IMR-90 (cell line): ENCODE measurements around the gene ANKRD65. TPM values are rescaled to one million over a fixed set of nuclear protein-coding genes. Genes with fewer than 3 reads are reported as not detected.

Source experiments
- ATAC-seq: fragments of 200-7000 bp; cut with Tn5 transposase; 2 replicates; pipeline ENCODE4 v1.9.1; 2020; ENCODE audit warnings: low read depth, mild to moderate bottlenecking, moderate library complexity
- BruUV-seq: library from RNA; stranded (reverse); fragments of 400-500 nt; replicated peaks from 2 replicates; lab custom pipeline; 2021; lab: Mats Ljungman, UMichigan
- CTCF ChIA-PET: fragments of 300-600 bp; formaldehyde crosslinking; extraction: SDS; loops from one replicate; lab custom pipeline; 2021; ENCODE audit warnings: antibody characterized with exemption; lab: Yijun Ruan, JAX
- POLR2A ChIA-PET: fragments of 300-600 bp; sonication (Branson Sonifier 250); formaldehyde crosslinking; loops from one replicate; lab custom pipeline; 2022; ENCODE audit warnings: antibody characterized with exemption; ENCODE audit not compliant: unreplicated experiment; lab: Charles Lee
- DNase-seq: peaks from one replicate; pipeline ENCODE4 v3.0.0; 2013
- H2AFZ ChIP-seq: replicated peaks from 2 replicates; pipeline ENCODE3; 2013; ENCODE audit warnings: low read length, mild to moderate bottlenecking; ENCODE audit not compliant: poor library complexity
- H2AK5ac ChIP-seq: 2 replicates; pipeline ENCODE4 v1.6.1; 2013; ENCODE audit warnings: low read depth, low read length, inconsistent platforms
- H2AK9ac ChIP-seq: replicated peaks from 2 replicates; pipeline ENCODE3; 2013; ENCODE audit warnings: mild to moderate bottlenecking, low read depth, low read length, moderate library complexity; ENCODE audit not compliant: poor library complexity
- H2BK120ac ChIP-seq: 2 replicates; pipeline ENCODE4 v1.6.1; 2013; ENCODE audit warnings: low read depth, low read length, inconsistent platforms
- H2BK15ac ChIP-seq: 3 replicates; pipeline ENCODE4 v1.6.1; 2013; ENCODE audit warnings: low read depth, low read length, inconsistent platforms
- H2BK20ac ChIP-seq: 2 replicates; pipeline ENCODE4 v1.6.1; 2013; ENCODE audit warnings: low read depth, mild to moderate bottlenecking, inconsistent platforms, low read length, moderate library complexity
- H2BK5ac ChIP-seq: 2 replicates; pipeline ENCODE4 v1.6.1; 2013; ENCODE audit warnings: mild to moderate bottlenecking, low read depth, low read length, inconsistent platforms; ENCODE audit not compliant: poor library complexity, severe bottlenecking
- H3K14ac ChIP-seq: replicated peaks from 2 replicates; pipeline ENCODE4 v1.6.1; 2013; ENCODE audit warnings: low read depth, low read length, inconsistent platforms
- H3K18ac ChIP-seq: 2 replicates; pipeline ENCODE4 v1.6.1; 2013; ENCODE audit warnings: low read depth, low read length, control low read depth
- H3K23ac ChIP-seq: 2 replicates; pipeline ENCODE4 v1.6.1; 2013; ENCODE audit warnings: low read depth, low read length, inconsistent platforms
- H3K27ac ChIP-seq: 2 replicates; pipeline ENCODE4 v1.5.1; 2013; ENCODE audit warnings: mild to moderate bottlenecking, control low read depth, low read length; ENCODE audit not compliant: insufficient read depth
- H3K27me3 ChIP-seq: 2 replicates; pipeline ENCODE4 v1.6.1; 2013; ENCODE audit warnings: low read length; ENCODE audit not compliant: control insufficient read depth, insufficient read depth
- H3K36me3 ChIP-seq: 2 replicates; pipeline ENCODE4 v1.6.1; 2013; ENCODE audit warnings: low read length, mixed read lengths; ENCODE audit not compliant: control insufficient read depth, insufficient read depth
- H3K4ac ChIP-seq: 2 replicates; pipeline ENCODE4 v1.6.1; 2013; ENCODE audit warnings: low read depth, low read length, inconsistent platforms
- H3K4me1 ChIP-seq: 2 replicates; pipeline ENCODE4 v1.6.1; 2013; ENCODE audit warnings: low read length, mixed read lengths; ENCODE audit not compliant: control insufficient read depth, insufficient read depth
- H3K4me2 ChIP-seq: 2 replicates; pipeline ENCODE4 v1.6.1; 2013; ENCODE audit warnings: low read depth, mild to moderate bottlenecking, control low read depth, low read length, moderate library complexity
- H3K4me3 ChIP-seq: 2 replicates; pipeline ENCODE4 v1.5.1; 2013; ENCODE audit warnings: low read depth, mild to moderate bottlenecking, control low read depth, low read length, moderate library complexity; ENCODE audit not compliant: insufficient read depth
- H3K56ac ChIP-seq: 2 replicates; pipeline ENCODE4 v1.6.1; 2013; ENCODE audit warnings: low read length, inconsistent platforms; ENCODE audit not compliant: insufficient read depth; ENCODE audit errors: extremely low read depth
- H3K79me1 ChIP-seq, 2 experiments: 2 replicates each; pipeline ENCODE4 v1.6.1; 2013; ENCODE audit warnings: low read length in 2 of 2, inconsistent platforms in 1 of 2, low read depth in 1 of 2
- H3K9ac ChIP-seq: 2 replicates; pipeline ENCODE4 v1.6.1; 2013; ENCODE audit warnings: low read depth, low read length, control low read depth
- H3K9me1 ChIP-seq: 2 replicates; pipeline ENCODE4 v1.6.1; 2013; ENCODE audit warnings: low read length, inconsistent platforms; ENCODE audit not compliant: insufficient read depth
- H3K9me3 ChIP-seq: 2 replicates; pipeline ENCODE4 v1.6.1; 2013; ENCODE audit warnings: low read length; ENCODE audit not compliant: control insufficient read depth, insufficient read depth
- H4K20me1 ChIP-seq: 2 replicates; pipeline ENCODE4 v1.6.1; 2013; ENCODE audit warnings: low read length, inconsistent platforms; ENCODE audit not compliant: insufficient read depth
- H4K5ac ChIP-seq: 2 replicates; pipeline ENCODE4 v1.6.1; 2013; ENCODE audit warnings: mild to moderate bottlenecking, low read depth, low read length, control low read depth
- H4K8ac ChIP-seq, 2 experiments: 2 replicates each; pipeline ENCODE4 v1.6.1; 2013; ENCODE audit warnings: low read depth in 2 of 2, low read length in 2 of 2, control low read depth in 1 of 2, inconsistent platforms in 1 of 2
- H4K91ac ChIP-seq: 2 replicates; pipeline ENCODE4 v1.6.1; 2013; ENCODE audit warnings: low read depth, low read length, inconsistent platforms; ENCODE audit not compliant: insufficient read depth
- CEBPB ChIP-seq: IDR thresholded peaks from 2 replicates; pipeline ENCODE4 v1.6.1; 2012; ENCODE audit warnings: low read depth, low read length, improper control_type of control experiment
- CHD1 ChIP-seq: IDR thresholded peaks from 2 replicates; pipeline ENCODE4 v1.6.1; 2012; ENCODE audit warnings: low read depth, low read length, improper control_type of control experiment
- CTCF ChIP-seq: conservative IDR thresholded peaks from 2 replicates; pipeline ENCODE4 v1.5.1; 2012; ENCODE audit warnings: mild to moderate bottlenecking, low read depth, low read length, improper control_type of control experiment
- FOS ChIP-seq: fragments of 150-350 bp; IDR thresholded peaks from 2 replicates; pipeline ENCODE4 v1.6.1; 2016; ENCODE audit warnings: low read depth, low read length
- MAFK ChIP-seq: IDR thresholded peaks from 2 replicates; pipeline ENCODE4 v1.6.1; 2012; ENCODE audit warnings: low read depth, low read length, improper control_type of control experiment
- MAZ ChIP-seq: IDR thresholded peaks from 2 replicates; pipeline ENCODE4 v1.6.1; 2012; ENCODE audit warnings: low read depth, mild to moderate bottlenecking, low read length, improper control_type of control experiment, moderate library complexity, borderline replicate concordance
- MXI1 ChIP-seq: IDR thresholded peaks from 2 replicates; pipeline ENCODE4 v1.6.1; 2012; ENCODE audit warnings: low read depth, mild to moderate bottlenecking, low read length, moderate library complexity, borderline replicate concordance
- NFE2L2 ChIP-seq: fragments of 150-350 bp; IDR thresholded peaks from 2 replicates; pipeline ENCODE4 v1.6.1; 2016; ENCODE audit warnings: low read depth, mild to moderate bottlenecking, low read length
- POLR2A ChIP-seq: IDR thresholded peaks from 2 replicates; pipeline ENCODE4 v1.6.1; 2012; ENCODE audit warnings: mild to moderate bottlenecking, low read depth, low read length
- RAD21 ChIP-seq: IDR thresholded peaks from 2 replicates; pipeline ENCODE4 v1.6.1; 2012; ENCODE audit warnings: low read length, improper control_type of control experiment
- RFX5 ChIP-seq: IDR thresholded peaks from 2 replicates; pipeline ENCODE4 v1.8.0; 2012; ENCODE audit warnings: low read depth, mild to moderate bottlenecking, low read length, moderate library complexity
- SMC3 ChIP-seq: fragments of 150-350 bp; IDR thresholded peaks from 2 replicates; pipeline ENCODE4 v1.6.1; 2016; ENCODE audit warnings: low read depth, mild to moderate bottlenecking, antibody characterized with exemption, low read length, moderate library complexity
- WGBS, 2 experiments: methylation state at CpG; one replicate each; pipeline versions ENCODE4 v1.1.5 to v1.1.7; 2013; ENCODE audit warnings: missing lambda C conversion rate in 2 of 2; ENCODE audit not compliant: insufficient read length in 1 of 2; ENCODE audit errors: extremely low coverage in 2 of 2; 5-methylcytosine and 5-hydroxymethylcytosine counted together
- dilution Hi-C: fragments of 300-500 bp; cut with HindIII; formaldehyde crosslinking; loops from one replicate; pipeline ENCODE4 v1.14.3; 2018; ENCODE audit warnings: low sequenced_read_pairs; ENCODE audit not compliant: unreplicated experiment
- in situ Hi-C: fragments of 300-500 bp; cut with MboI; formaldehyde crosslinking; loops from 3 replicates; pipeline ENCODE4 v1.14.3; 2019; ENCODE audit warnings: low sequenced_read_pairs, inconsistent platforms, mixed read lengths
- intact Hi-C: fragments of 100-400 bp; cut with micrococcal nuclease; formaldehyde crosslinking; loops from 2 replicates; pipeline ENCODE4 v1.10.0; 2022
- polyA plus RNA-seq, 3 experiments: library from polyadenylated mRNA; depleted of rRNA; stranded (reverse); fragments of >200 nt; gene quantifications; 2 replicates each; pipeline ENCODE4 v1.2.3, GENCODE V29; 2012; ENCODE audit warnings: low replicate concordance in 1 of 3
- total RNA-seq: library from RNA; depleted of rRNA; stranded (reverse); fragments of >200 nt; gene quantifications from 2 replicates; pipeline ENCODE4 v1.2.3, GENCODE V29; 2012
- TF ChIP-seq, protein P1 (sequence below): fragments of 150-350 bp; IDR thresholded peaks from 2 replicates; pipeline ENCODE4 v1.6.1; 2016; ENCODE audit warnings: low read depth, mild to moderate bottlenecking, low read length, moderate library complexity, borderline replicate concordance
- TF ChIP-seq, protein P2 (sequence below): fragments of 150-350 bp; IDR thresholded peaks from 2 replicates; pipeline ENCODE4 v1.6.1; 2017; ENCODE audit warnings: mild to moderate bottlenecking, antibody characterized with exemption, low read length, low read depth

ANKRD65 gene
- total and polyA plus RNA-seq, 2 of the 4 experiments (the other 2 are of a cell fraction) = 0.09 TPM; not detected in 1

DNA sequence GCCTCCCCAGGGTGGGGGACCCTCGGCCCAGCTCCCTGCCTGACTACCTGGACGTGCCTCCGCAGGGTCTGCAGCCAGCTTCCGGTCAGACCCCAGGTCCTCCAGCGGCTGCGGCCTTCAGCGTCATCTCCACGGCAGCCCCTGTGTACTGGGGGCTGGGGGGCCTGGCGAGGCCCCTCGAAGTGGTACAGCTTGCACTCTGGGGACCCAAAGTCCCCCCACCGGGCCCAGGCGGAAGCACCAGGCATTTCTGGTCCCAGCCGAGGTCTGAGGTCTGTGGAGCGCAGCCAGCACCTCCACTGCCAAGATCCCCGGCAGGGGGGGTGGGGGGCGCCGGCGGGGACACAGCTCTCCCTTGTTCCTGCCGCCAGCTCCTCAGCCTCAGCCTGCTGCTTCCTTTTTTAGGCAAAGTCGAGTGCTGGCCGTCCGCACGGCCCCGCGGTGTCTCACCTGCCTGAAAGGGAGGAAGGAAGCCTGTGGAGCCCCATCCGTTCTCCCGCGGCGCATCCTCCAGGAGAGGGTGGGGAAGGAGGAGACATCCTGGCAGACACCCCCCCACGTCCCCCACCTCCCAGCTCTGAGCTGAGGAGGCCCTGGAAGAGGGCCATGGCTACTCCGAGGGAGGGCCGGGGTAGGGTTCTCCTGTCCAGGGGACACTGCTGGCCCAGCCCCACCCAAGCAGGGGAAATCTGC, 13.2 kb upstream of the ANKRD65 start:
- peak overlapping the region; percentile 82 for H2AFZ ChIP-seq
- H3K4me1 ChIP-seq = peaks cover 25% of the 10 kb centered on the region
- no peak overlapping the region for H2BK120ac ChIP-seq
- H2BK15ac ChIP-seq = no peak overlapping the region
- H2AK9ac ChIP-seq = peak overlapping the region; percentile 65
- no peak overlapping the region for H3K18ac ChIP-seq
- H3K79me1 ChIP-seq = 0 out of 4 replicates have a peak, but pooled peaks cover 0 to 3% of the 10 kb centered on the region in 2 experiments
- in situ Hi-C loops (no loop called here), dilution Hi-C loops (no loop called here), intact Hi-C loops (no loop called here)
- no peak overlapping the region for H3K23ac ChIP-seq
- no peak overlapping the region for H3K56ac ChIP-seq
- no peaks in the 10 kb centered on the region for H3K36me3 ChIP-seq
- peak overlapping the region; percentile 86; the same call in 1 of the 2 replicates for H2AK5ac ChIP-seq
- ATAC-seq (no peak), DNase-seq (no peak)
- WGBS, 2 experiments = 41% methylated on average over 3 of the region's 32 CpGs; no CpG with 5 or more reads in 1 of the 2 experiments
- no peak overlapping the region for H4K91ac ChIP-seq
- H3K4ac ChIP-seq = no peak overlapping the region
- CTCF ChIA-PET = interaction anchor here (0.6 kb wide), 1 partner anchor 133 kb away, joined by 5 read pairs; no protein-coding TSS in a partner anchor
- H2BK5ac ChIP-seq = no peak overlapping the region
- no peak overlapping the region for H3K4me2 ChIP-seq
- 0 out of 2 replicates have a peak, but pooled peaks cover 7% of the 10 kb centered on the region for H3K9me1 ChIP-seq
- H3K9me3 ChIP-seq = no peaks in the 10 kb centered on the region
- no peaks in the 10 kb centered on the region for H4K20me1 ChIP-seq
- TF ChIP-seq, protein P1, sequence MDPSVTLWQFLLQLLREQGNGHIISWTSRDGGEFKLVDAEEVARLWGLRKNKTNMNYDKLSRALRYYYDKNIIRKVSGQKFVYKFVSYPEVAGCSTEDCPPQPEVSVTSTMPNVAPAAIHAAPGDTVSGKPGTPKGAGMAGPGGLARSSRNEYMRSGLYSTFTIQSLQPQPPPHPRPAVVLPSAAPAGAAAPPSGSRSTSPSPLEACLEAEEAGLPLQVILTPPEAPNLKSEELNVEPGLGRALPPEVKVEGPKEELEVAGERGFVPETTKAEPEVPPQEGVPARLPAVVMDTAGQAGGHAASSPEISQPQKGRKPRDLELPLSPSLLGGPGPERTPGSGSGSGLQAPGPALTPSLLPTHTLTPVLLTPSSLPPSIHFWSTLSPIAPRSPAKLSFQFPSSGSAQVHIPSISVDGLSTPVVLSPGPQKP = no peak
- TF ChIP-seq NFE2L2 (no peak), RAD21 (no peak), CHD1 (no peak), CTCF (no peak), SMC3 (no peak), MAZ (no peak), RFX5 (no peak), MXI1 (no peak), CEBPB (no peak), FOS (no peak), MAFK (no peak), POLR2A (no peak)
- TF ChIP-seq, protein P2, sequence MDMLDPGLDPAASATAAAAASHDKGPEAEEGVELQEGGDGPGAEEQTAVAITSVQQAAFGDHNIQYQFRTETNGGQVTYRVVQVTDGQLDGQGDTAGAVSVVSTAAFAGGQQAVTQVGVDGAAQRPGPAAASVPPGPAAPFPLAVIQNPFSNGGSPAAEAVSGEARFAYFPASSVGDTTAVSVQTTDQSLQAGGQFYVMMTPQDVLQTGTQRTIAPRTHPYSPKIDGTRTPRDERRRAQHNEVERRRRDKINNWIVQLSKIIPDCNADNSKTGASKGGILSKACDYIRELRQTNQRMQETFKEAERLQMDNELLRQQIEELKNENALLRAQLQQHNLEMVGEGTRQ = no peak
- no peak overlapping the region for H3K27ac ChIP-seq
- BruUV-seq = no TSS peak
- peak overlapping the region in 1 of 2 experiments; percentile 59; a peak in 2 of 4 replicates for H4K8ac ChIP-seq
- H3K14ac ChIP-seq = no peak overlapping the region
- H3K4me3 ChIP-seq = no peak overlapping the region
- H3K9ac ChIP-seq = no peak overlapping the region
- H4K5ac ChIP-seq = no peak overlapping the region
- POLR2A ChIA-PET = no interaction called here
- no peak overlapping the region for H2BK20ac ChIP-seq
- H3K27me3 ChIP-seq = no peaks in the 10 kb centered on the region; the same call in 1 of the 2 replicates
